Smooth muscle cell (in vitro differentiated cells): ENCODE results near the gene SEMA7A. TPM values are rescaled to one million over a fixed set of nuclear protein-coding genes. Genes with fewer than 3 reads are reported as not detected.
"Not testable (repeated sequence)": the region's sequence is repeated elsewhere in the genome, so short reads cannot be mapped to it uniquely, and the experiment has no call there.

Experiments
- DNase-seq: peaks from one replicate; lab custom pipeline; 2025; ENCODE audit not compliant: unreplicated experiment; lab: John Stamatoyannopoulos, UW
- H2AFZ ChIP-seq: fragments of 200-600 bp; sonication (generic); 2 replicates; pipeline ENCODE4 v1.6.0; 2016; ENCODE audit warnings: antibody characterized with exemption, low read depth, mild to moderate bottlenecking
- H3F3A ChIP-seq: fragments of 200-600 bp; sonication (generic); 2 replicates; pipeline ENCODE4 v1.6.0; 2017; ENCODE audit warnings: antibody characterized with exemption, low read depth
- H3K27ac ChIP-seq: fragments of 200-600 bp; sonication (generic); 2 replicates; pipeline ENCODE4 v1.5.1; 2016; ENCODE audit warnings: low read depth, mild to moderate bottlenecking
- H3K27me3 ChIP-seq: fragments of 200-600 bp; sonication (generic); 2 replicates; pipeline ENCODE4 v1.6.1; 2016; ENCODE audit warnings: low read depth, mild to moderate bottlenecking
- H3K36me3 ChIP-seq: fragments of 200-600 bp; sonication (generic); 2 replicates; pipeline ENCODE4 v1.5.1; 2016; ENCODE audit warnings: low read depth
- H3K4me1 ChIP-seq: fragments of 200-600 bp; sonication (generic); 2 replicates; pipeline ENCODE4 v1.5.1; 2016; ENCODE audit warnings: low read depth
- H3K4me2 ChIP-seq: fragments of 200-600 bp; sonication (generic); 2 replicates; pipeline ENCODE4 v1.6.0; 2016; ENCODE audit warnings: mild to moderate bottlenecking
- H3K4me3 ChIP-seq: fragments of 200-600 bp; sonication (generic); 2 replicates; pipeline ENCODE4 v1.5.1; 2016; ENCODE audit warnings: mild to moderate bottlenecking
- H3K79me2 ChIP-seq: fragments of 200-600 bp; sonication (generic); 2 replicates; pipeline ENCODE4 v1.6.0; 2016; ENCODE audit warnings: low read depth, mild to moderate bottlenecking
- H3K9ac ChIP-seq: fragments of 200-600 bp; sonication (generic); 2 replicates; pipeline ENCODE4 v1.6.0; 2016; ENCODE audit warnings: low read depth
- H3K9me3 ChIP-seq: fragments of 200-600 bp; sonication (generic); replicated peaks from 2 replicates; pipeline ENCODE4 v1.5.1; 2016; ENCODE audit warnings: low read depth
- H4K20me1 ChIP-seq: fragments of 200-600 bp; sonication (generic); 2 replicates; pipeline ENCODE4 v1.6.0; 2016; ENCODE audit warnings: low read depth
- CTCF ChIP-seq: fragments of 200-600 bp; sonication (generic); IDR thresholded peaks from 2 replicates; pipeline ENCODE4 v1.5.1; 2017; ENCODE audit warnings: borderline replicate concordance, mild to moderate bottlenecking, antibody characterized with exemption; ENCODE audit not compliant: insufficient read depth, poor library complexity, severe bottlenecking
- WGBS: methylation state at CpG from one replicate; pipeline ENCODE4 v1.1.7; 2016; ENCODE audit warnings: low lambda C conversion rate; 5-methylcytosine and 5-hydroxymethylcytosine counted together
- polyA plus RNA-seq: library from polyadenylated mRNA; unstranded; fragments of >200 nt; fragmentation: Nextera tagmentation; extraction: Ambion mirVana; gene quantifications from 2 replicates; pipeline ENCODE4 v1.2.1, GENCODE V29; 2016
- total RNA-seq: library from RNA; depleted of rRNA; stranded (reverse); fragments of >200 nt; gene quantifications from 2 replicates; pipeline ENCODE4 v1.2.3, GENCODE V29; 2014

Gene SEMA7A
- total and polyA plus RNA-seq, 2 experiments from 2014 or later: 9.3 to 44.5 TPM

GRCh38 chr15:74391582-74392450, 41.9 kb downstream of the SEMA7A start:
- no peak overlapping the region for H3K9ac ChIP-seq
- WGBS: 85% methylated on average over 9 of the region's 9 CpGs
- no peak overlapping the region for H3K27ac ChIP-seq
- no peaks in the 10 kb centered on the region for H4K20me1 ChIP-seq
- H3K79me2 ChIP-seq: no peaks in the 10 kb centered on the region
- no peak for DNase-seq
- no peak overlapping the region for H2AFZ ChIP-seq
- H3K27me3 ChIP-seq: no peaks in the 10 kb centered on the region
- no peak for TF ChIP-seq CTCF
- H3K4me3 ChIP-seq: no peak overlapping the region
- peaks cover 10% of the 10 kb centered on the region for H3K4me1 ChIP-seq
- H3K9me3 ChIP-seq: no peaks in the 10 kb centered on the region
- peak overlapping the region; percentile 42 for H3K4me2 ChIP-seq
- no peaks in the 10 kb centered on the region for H3F3A ChIP-seq
- no peaks in the 10 kb centered on the region for H3K36me3 ChIP-seq

- no peaks in the 10 kb centered on the region for H3F3A ChIP-seq
- no peak overlapping the region for H3K4me3 ChIP-seq
- no peak overlapping the region for H2AFZ ChIP-seq
- no peak overlapping the region for H3K9ac ChIP-seq
- no peaks in the 10 kb centered on the region for H4K20me1 ChIP-seq
- no peak overlapping the region for H3K27ac ChIP-seq
- DNase-seq: no peak
- H3K79me2 ChIP-seq: no peaks in the 10 kb centered on the region
- H3K4me2 ChIP-seq: no peak overlapping the region
- TF ChIP-seq CTCF: no peak
- H3K27me3 ChIP-seq: no peaks in the 10 kb centered on the region
- peaks cover 1% of the 10 kb centered on the region for H3K4me1 ChIP-seq
- H3K9me3 ChIP-seq: no peaks in the 10 kb centered on the region
- WGBS: 87% methylated on average over 12 of the region's 12 CpGs
- H3K36me3 ChIP-seq: no peaks in the 10 kb centered on the region
These were observed 43.0 kb downstream of the SEMA7A start for GRCh38 chr15:74390647-74391288.

GRCh38 chr15:74390049-74390646, 43.6 kb downstream of the SEMA7A start:
- H3K79me2 ChIP-seq, H4K20me1 ChIP-seq, H3K9me3 ChIP-seq, H2AFZ ChIP-seq, DNase-seq, H3F3A ChIP-seq, H3K4me3 ChIP-seq, H3K4me1 ChIP-seq, H3K4me2 ChIP-seq, H3K27me3 ChIP-seq, H3K36me3 ChIP-seq, H3K9ac ChIP-seq: not testable (repeated sequence)
- 97% methylated on average over 11 of the region's 11 CpGs for WGBS
- H3K27ac ChIP-seq: peak overlapping the region; percentile 10
